AML-193 (cell line): ENCODE results near the gene BCAP29.
A peak's percentile ranks its signal among the peaks of the same experiment; 100 is the strongest.
"Not testable (repeated sequence)": the region's sequence is repeated elsewhere in the genome, so short reads cannot be mapped to it uniquely, and the experiment has no call there.

Experiments used
- DNase-seq, 2 experiments: peaks; one replicate each; lab custom pipeline; 2025; lab: John Stamatoyannopoulos, UW

The BCAP29 gene

GRCh38 chr7:107627002-107627401 is 47.0 kb downstream of the BCAP29 start:
- no peak for DNase-seq

DNA sequence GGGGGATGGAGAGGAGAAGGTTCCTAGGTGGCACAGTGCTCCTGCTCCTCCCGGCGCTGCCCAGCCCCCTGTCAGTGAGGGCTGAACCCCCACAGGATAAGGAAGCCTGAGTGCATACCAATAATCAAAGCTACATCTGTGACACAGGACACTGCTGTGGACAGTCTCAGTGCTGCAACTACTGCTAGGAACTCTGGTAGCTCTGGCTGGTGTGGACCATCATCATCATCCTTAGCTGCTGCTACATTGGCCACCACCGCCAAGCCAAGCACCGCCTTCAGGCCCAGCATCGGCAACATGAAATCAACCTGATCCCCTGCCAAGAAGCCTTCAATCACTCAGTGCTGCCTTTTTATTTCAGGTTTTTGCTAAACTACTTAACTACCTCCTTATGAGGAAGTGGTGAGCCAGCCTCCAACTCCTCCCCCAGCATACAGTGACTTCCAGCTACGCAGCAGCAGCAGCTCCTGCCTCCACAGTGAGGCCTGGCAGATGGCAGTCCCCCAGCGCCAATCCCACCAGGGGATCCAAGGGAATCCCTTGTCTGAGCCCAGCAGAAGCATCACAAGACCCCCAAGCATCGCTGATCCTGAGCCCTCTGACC is 48.5 kb downstream of the BCAP29 start:
- peak; percentile 18 to 20 for DNase-seq

DNA sequence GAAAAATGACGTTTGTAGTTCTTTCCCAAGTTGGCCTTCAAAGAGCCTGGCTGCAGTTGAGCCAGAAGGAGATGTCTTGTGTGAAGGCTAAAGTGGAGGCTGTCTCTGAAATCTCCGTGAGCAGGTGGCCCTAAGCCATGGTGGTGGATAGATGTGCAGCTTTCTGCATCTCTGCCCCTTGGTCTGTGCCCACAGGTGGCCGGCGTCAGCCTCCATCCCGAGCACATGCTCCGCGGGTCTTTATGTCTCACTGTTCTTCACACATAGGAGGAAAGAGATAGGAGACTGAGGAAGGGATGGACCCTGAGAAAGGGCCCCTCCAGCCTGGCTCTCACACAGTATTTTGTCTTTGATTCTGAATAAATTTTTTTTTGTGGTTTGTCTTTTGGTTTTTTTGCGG is 50.3 kb downstream of the BCAP29 start:
- no peak for DNase-seq

DNA sequence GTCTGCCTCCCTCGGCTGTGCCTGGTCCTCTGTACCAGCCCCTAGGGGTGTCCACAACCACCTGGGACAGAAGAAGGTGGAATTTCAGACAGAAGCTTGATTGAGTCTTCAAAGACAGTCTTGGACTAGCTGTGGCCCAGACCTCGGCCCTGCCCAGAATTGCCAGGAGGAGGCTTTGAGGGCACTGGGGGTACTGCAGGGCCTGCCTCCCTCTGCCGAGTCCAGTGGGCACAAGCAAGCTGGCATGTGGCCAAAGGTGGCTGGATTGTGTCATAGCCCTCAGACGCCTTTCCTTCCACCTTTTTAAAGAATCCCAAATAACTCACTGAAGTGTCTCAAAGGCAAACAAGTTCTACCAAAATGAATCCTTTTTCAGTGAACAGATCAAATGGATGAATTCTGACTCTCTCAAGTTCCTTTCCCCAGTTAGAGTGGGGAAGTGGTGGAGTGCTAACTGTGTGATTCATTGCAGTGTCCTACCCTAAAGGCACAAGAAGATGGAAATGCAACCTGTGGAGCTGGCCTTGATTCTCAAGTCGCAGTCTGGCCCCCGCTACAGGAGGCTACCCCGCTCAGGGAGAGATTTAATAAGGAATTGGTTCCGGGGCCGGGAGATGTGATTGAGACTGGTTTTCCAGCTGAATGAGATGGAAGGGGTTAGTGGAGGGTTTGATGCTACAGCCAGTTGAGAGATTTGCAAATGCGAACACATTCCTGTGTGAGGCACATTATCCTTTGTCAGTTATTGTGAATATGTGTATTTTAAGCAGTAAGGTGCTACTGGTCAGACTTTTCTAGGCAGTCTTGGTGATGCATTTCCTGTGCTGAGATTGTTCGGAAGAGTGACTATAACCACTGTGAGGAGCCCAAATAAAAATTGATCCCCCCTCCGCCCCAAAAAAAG is 51.8 kb downstream of the BCAP29 start:
- no peak for DNase-seq

DNA sequence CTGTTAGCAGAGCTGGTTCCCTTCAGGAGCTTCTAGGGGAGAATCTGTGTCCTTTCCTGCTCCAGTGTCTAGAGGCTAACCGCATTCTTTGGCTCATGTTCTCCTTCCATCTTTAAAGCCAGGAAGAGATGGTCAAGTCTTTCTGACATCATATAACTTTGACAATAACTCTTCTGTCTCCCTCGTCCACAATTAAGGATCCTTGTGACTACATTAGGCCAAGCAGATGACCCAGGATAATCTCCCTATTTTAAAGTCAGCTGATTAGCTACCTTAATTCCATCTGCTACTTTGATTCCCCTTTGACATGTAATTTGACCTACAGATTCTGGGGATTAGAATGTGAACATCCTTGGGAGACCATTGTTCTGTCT is 52.4 kb downstream of the BCAP29 start:
- DNase-seq, result no peak

DNA sequence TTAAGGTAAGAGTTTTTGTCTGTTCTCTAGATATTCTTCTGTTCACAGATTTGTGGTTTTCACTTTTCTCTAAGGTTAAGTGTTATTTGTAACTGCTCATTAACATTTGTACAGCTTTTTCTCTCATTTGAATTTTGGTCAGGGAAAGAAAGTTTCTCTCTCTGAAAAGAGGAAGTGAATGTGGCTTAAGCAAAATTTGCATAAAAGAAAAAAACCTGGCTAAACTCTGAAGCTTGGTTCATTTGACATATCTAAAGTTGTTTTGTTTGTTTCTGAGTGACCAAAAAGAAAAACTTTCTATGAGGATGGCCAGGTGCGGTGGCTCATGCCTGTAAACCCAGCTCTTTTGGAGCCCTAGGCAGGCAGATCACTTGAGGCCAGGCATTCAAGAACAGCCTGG is 58.5 kb downstream of the BCAP29 start:
- peak; percentile 35 to 36 for DNase-seq

DNA sequence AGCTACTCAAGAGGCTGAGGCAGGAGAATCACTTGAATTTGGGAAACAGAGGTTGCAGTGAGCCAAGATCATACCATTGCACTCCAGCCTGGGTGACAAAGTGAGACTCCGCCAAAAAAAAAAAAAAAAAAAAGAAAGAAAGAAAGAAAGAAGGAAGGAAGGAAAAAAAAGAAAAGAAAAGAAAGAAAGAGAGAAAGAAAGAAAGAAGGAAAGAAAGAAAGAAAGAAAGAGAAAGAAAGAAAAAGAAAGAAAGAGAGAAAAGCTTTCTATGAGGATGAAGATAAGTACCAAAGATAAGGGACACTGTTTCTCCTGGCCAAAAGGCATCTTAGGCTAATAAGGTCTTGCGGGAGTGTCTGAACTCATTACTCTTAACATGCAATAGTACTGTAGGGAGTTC is 59.0 kb downstream of the BCAP29 start:
- not testable (repeated sequence) for DNase-seq

DNA sequence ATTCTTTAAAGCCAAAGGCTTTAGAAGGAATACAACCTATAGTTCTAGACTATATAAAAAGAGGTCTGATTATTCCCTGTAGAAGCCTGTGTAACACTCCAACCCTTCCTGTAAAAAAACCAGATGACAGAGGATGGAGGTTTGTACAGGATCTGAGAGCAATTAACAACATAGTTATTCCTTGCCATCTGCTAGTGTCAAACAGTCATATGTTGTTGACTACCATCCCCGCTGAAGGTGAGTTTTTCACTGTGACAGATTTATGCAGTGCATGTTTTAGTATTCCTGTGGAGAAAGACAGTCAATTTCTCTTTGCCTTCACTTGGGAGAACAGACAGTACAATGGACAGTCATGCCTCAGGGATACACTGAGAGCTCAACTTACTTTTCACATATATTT is 61.6 kb downstream of the BCAP29 start:
- no peak for DNase-seq

GRCh38 chr7:107642501-107642900 is 62.5 kb downstream of the BCAP29 start:
- no peak for DNase-seq

- DNase-seq, result no peak
These were observed 63.4 kb downstream of the BCAP29 start for GRCh38 chr7:107643407-107643806.

- DNase-seq, result no peak
These were observed 63.9 kb downstream of the BCAP29 start for GRCh38 chr7:107643938-107644308.

DNA sequence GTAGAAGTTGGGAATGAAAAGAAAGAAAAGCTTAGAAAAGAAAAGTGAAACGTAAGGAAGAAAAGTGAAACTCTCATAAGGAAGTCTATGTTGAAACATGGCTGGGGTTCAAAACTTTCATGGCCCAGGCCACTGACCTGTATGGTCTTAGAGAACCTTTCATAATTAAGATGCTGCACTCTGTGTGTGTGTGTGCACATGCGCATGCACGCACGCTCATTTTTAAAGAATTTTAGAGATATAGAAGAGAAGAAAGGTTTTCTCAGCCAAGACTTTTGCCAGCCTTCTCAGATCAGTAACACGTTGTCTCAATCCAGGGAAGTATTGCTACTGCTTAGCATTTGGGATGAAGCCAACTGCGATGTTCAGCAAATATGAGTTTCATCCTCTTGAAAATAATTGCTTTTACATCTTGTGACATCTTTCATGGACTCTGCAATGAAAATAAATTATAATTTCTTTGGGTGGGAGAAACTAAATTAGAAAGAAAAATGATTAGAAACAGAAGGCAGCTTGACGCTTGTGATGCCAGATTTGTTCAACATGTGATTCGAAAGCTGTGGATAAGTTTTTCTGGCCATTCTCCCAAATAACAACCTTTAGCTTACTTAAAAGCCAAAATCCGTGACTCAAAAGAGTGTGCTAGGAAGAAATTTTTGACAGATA is 64.4 kb downstream of the BCAP29 start:
- DNase-seq, result no peak

GRCh38 chr7:107652642-107653041 is 72.6 kb downstream of the BCAP29 start:
- DNase-seq, result no peak

DNA sequence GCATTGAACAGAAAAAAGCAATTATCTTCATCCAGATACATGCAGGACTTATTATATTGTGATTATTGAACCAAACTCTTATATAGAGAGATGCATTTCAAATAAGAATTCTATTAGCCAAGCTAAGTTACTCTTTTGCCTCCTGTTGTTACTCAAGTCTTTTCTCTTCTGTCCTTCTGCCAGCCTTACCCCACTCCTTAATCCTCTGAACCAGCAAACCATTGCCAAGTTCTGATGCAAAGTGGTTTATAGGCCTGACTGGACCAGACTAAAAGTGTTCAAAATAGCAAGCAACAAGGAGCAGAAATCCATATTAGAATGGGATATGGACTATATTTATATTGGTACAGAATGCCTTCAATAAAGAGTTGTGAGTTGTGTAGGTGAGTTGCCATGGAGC is 78.4 kb downstream of the BCAP29 start:
- no peak for DNase-seq

GRCh38 chr7:107659666-107660065 is 79.6 kb downstream of the BCAP29 start:
- DNase-seq, result no peak

GRCh38 chr7:107660381-107661080 is 80.5 kb downstream of the BCAP29 start, which contains the start of gene SLC26A4:
Gene SLC26A4 (plus strand): TSS chr7:107660828. CDS start chr7:107661642, 814 bp downstream.
- no peak for DNase-seq

GRCh38 chr7:107661081-107661864 is 81.2 kb downstream of the BCAP29 start:
- DNase-seq, result peak in 1 of 2 experiments; percentile 4

GRCh38 chr7:107661865-107662379 is 81.9 kb downstream of the BCAP29 start:
- no peak for DNase-seq

GRCh38 chr7:107663196-107663595 is 83.2 kb downstream of the BCAP29 start:
- DNase-seq, result no peak

- no peak for DNase-seq
These were observed 86.7 kb downstream of the BCAP29 start for GRCh38 chr7:107666790-107667189.

GRCh38 chr7:107667341-107667740 is 87.3 kb downstream of the BCAP29 start:
- DNase-seq, result no peak
